PFSK-1 (cell line): ENCODE measurements around the gene GHR.

Source experiments
- FOXP2 ChIP-seq: optimal IDR thresholded peaks from 2 replicates; pipeline ENCODE3; 2011; ENCODE audit warnings: borderline replicate concordance, control low read depth, inconsistent platforms; ENCODE audit not compliant: insufficient read depth; ENCODE audit errors: extremely low read length, extremely low read depth
- POLR2AphosphoS5 ChIP-seq: IDR thresholded peaks from 2 replicates; pipeline ENCODE4 v1.6.1; 2012; ENCODE audit warnings: low read depth, mild to moderate bottlenecking, control low read depth, low read length, moderate library complexity
- SIN3A ChIP-seq: IDR thresholded peaks from 2 replicates; pipeline ENCODE4 v1.6.1; 2012; ENCODE audit warnings: mild to moderate bottlenecking, low read length, moderate library complexity, borderline replicate concordance; ENCODE audit not compliant: insufficient read depth
- TAF1 ChIP-seq: IDR thresholded peaks from 2 replicates; pipeline ENCODE4 v1.6.1; 2012; ENCODE audit warnings: low read length, control low read depth, borderline replicate concordance; ENCODE audit not compliant: insufficient read depth
- TF ChIP-seq, protein P1 (sequence below), 2 experiments: IDR thresholded peaks; 2 replicates each; pipeline versions ENCODE4 v1.6.1 to v1.8.0; 2011 to 2012; ENCODE audit warnings: low read depth in 2 of 2, low read length in 2 of 2, control low read depth in 1 of 2, inconsistent platforms in 1 of 2, mild to moderate bottlenecking in 1 of 2, moderate library complexity in 1 of 2; ENCODE audit not compliant: insufficient read depth in 1 of 2

The GHR gene

DNA sequence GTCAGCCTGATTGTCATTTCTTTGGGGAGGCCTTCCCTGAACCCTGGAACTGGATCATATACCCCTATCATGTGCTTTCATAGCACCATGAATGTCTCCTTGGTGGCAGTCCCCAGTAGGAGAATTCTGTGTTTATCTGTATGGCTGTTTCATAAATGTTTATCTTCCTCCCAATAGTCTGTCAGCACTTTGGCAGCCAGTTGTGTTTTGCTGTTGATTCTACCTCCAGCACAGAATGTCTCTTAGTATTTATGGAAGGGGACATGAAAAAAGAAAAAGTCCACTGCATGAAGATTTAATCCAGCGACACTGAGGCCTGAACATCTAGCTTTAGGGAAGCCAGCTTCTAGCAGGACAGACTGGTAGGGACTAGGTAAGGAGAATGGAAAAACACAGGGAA, 38.3 kb downstream of the GHR start:
- TF ChIP-seq, protein P1, sequence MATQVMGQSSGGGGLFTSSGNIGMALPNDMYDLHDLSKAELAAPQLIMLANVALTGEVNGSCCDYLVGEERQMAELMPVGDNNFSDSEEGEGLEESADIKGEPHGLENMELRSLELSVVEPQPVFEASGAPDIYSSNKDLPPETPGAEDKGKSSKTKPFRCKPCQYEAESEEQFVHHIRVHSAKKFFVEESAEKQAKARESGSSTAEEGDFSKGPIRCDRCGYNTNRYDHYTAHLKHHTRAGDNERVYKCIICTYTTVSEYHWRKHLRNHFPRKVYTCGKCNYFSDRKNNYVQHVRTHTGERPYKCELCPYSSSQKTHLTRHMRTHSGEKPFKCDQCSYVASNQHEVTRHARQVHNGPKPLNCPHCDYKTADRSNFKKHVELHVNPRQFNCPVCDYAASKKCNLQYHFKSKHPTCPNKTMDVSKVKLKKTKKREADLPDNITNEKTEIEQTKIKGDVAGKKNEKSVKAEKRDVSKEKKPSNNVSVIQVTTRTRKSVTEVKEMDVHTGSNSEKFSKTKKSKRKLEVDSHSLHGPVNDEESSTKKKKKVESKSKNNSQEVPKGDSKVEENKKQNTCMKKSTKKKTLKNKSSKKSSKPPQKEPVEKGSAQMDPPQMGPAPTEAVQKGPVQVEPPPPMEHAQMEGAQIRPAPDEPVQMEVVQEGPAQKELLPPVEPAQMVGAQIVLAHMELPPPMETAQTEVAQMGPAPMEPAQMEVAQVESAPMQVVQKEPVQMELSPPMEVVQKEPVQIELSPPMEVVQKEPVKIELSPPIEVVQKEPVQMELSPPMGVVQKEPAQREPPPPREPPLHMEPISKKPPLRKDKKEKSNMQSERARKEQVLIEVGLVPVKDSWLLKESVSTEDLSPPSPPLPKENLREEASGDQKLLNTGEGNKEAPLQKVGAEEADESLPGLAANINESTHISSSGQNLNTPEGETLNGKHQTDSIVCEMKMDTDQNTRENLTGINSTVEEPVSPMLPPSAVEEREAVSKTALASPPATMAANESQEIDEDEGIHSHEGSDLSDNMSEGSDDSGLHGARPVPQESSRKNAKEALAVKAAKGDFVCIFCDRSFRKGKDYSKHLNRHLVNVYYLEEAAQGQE (IDR thresholded peaks at IDR 0.05; ENCODE audit: insufficient read depth in 1 of 2, low read depth in 2 of 2, low read length in 2 of 2) = no peak
- no peak for TF ChIP-seq POLR2AphosphoS5
- TF ChIP-seq SIN3A = no peak
- TF ChIP-seq FOXP2 = no peak
- TF ChIP-seq TAF1 = no peak

- TF ChIP-seq, protein P1 (IDR thresholded peaks at IDR 0.05; ENCODE audit: insufficient read depth in 1 of 2, low read depth in 2 of 2, low read length in 2 of 2) = no peak
- no peak for TF ChIP-seq POLR2AphosphoS5
- TF ChIP-seq TAF1 = no peak
- no peak for TF ChIP-seq SIN3A
- no peak for TF ChIP-seq FOXP2
These were observed 38.8 kb downstream of the GHR start for GRCh38 chr5:42462083-42462482.

GRCh38 chr5:42467572-42467971, 44.3 kb downstream of the GHR start:
- no peak for TF ChIP-seq FOXP2
- TF ChIP-seq SIN3A = no peak
- no peak for TF ChIP-seq TAF1
- no peak for TF ChIP-seq POLR2AphosphoS5

DNA sequence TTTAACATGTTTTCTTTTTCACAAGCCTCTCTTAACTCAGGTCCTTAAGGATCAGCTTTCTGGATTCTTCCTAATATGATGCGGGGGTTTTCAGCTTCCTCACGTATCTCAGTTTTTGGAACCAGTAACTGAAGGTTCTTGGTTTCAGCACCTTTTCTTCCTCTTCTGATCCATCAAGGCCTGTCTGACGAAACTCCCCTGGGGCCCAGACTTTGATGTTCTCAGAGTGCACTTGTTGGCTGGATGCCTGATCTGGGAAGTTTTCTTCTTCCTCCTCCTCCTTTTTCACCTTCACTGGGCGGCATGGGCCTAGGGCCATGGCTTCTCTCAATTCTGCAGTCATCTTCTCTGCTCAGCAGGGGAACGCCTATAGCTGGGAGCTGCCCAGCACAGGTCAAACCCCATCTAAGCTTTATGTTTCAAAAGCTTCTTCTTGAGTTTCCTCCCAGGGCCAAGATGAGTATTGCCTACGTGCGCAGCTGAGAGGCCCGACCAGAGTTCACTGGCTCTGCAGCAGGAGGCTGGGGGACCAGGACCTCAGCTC, 44.8 kb downstream of the GHR start:
- TF ChIP-seq SIN3A (no peak), TAF1 (no peak), FOXP2 (no peak), POLR2AphosphoS5 (no peak)
- TF ChIP-seq, protein P1 (IDR thresholded peaks at IDR 0.05; ENCODE audit: insufficient read depth in 1 of 2, low read depth in 2 of 2, low read length in 2 of 2) = no peak

GRCh38 chr5:42483472-42484154, 60.4 kb downstream of the GHR start:
- TF ChIP-seq FOXP2 (no peak), SIN3A (no peak), POLR2AphosphoS5 (no peak), TAF1 (no peak)
- TF ChIP-seq, protein P1 (IDR thresholded peaks at IDR 0.05; ENCODE audit: insufficient read depth in 1 of 2, low read depth in 2 of 2, low read length in 2 of 2) = no peak
